Measurements from ENCODE around the gene TPCN2.

TPCN2 gene

DNA sequence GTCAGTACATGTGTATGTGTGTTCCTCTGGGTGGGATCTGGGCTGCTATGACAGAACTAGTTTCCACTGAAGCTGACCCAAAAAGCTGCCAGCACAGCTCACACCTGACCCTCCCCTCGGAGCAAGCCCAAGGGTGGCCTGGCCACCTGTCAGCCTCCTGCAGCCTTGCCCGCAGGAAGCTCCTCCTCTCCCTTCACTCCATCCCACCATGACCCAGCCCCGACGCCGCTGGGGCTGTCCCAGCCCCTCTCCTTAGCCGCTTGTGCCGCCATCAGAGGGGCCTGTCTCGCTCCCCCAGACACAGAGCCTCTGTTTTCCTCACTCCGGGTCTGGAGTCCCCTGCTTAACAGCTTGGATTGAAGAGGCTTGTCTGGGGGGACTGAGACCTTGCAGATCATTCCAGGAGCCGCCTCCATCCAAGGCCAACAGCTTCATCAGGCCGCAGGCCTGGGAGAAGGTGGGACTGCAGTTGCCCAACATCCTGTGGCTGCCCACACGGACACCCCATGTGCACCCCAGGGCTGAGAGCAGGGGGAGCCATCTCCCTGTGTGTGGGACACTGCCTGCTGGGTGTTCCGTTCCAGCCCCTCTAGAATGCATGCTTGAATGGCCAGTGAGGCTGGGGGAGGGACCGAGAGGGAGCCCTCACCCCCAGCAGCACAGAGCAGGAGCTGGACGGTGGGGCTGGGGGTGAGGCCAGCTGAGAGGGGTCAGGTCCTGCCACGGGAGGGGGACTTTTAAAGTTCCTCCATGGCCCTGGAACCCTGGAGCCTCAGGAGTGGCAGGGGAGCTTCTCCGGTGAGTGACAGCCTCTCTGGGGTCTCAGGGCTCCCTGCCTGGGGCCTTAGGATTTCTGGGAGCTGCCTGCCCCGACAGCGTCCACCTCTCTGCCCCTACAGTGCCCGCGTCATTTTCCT lies 36.4 kb upstream of the TPCN2 start:
- no peaks in the 10 kb centered on the region for H3K36me3 ChIP-seq (ENCODE audit: control insufficient read depth, low read depth, low read length)

DNA sequence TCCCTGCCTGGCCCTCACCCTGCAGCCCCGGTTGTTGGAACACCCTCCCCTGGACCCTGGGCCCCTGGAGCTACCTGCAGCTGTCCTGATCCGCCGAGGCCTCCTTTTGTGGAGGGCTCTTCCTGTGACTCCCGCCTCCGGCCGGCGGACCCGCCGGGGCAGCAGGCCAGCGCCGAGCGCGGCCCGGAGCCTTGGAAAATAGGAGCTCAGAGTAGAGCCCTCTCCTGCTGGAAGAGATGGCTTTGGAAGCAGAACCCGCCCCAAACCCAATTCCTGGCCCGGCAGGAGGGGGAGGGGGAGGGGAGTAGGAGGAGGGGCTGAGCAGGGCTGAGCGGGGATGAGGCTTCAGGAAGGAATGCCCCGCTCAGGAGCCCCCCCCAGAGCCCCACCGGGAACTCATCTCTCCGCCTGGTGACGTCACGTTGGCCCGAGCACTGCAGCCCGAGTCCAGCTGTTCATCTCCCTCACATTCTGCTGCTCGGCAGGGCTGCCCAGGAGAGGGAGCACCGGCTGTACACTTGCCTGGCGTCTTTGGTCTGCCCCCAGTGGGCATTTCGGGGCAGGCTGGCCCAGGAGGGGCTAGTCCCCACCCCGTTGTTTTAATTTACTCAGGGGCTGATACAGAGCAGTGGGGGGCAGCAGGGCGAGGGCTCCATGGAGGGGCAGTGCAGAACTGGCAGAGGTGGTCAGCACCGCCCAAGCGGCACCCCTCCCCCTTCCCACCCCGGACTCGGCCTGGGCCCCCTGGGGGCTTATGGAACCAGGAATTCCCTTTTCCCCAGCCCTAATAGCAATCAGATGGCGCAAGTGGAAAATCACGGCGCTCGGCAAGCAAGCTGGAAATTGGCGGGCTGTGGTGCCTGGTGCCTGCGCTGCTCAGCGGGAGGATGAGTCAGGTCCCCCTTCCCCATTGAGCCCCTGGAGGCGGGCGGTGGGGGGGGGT lies 35.5 kb upstream of the TPCN2 start, which contains the start of gene MRGPRF:
TSS of gene MRGPRF (minus strand) at position 238 of the 943 bp plus-strand sequence. CDS start 3,345 bp downstream, outside the sequence.
- H3K4me1 ChIP-seq (ENCODE audit: control insufficient read depth, low read depth, low read length): peaks cover 32% of the 10 kb centered on the region

More for the DNA sequence above, 36.4 kb upstream of the TPCN2 start:
- Histone ChIP-seq H3K27me3 (ENCODE audit: control insufficient read depth, insufficient read depth, low read length) (peaks cover 25% of the 10 kb centered on the region), H3K4me1 (ENCODE audit: control insufficient read depth, low read depth, low read length) (peaks cover 32% of the 10 kb centered on the region), H3K27ac (ENCODE audit: low read length) (no peak overlapping the region), H3K4me3 (ENCODE audit: low read length) (peak overlapping the region; percentile 47), H3K9me3 (ENCODE audit: control insufficient read depth, low read depth, low read length) (no peaks in the 10 kb centered on the region), H3K9ac (ENCODE audit: low read length) (peak overlapping the region; percentile 22)

DNA sequence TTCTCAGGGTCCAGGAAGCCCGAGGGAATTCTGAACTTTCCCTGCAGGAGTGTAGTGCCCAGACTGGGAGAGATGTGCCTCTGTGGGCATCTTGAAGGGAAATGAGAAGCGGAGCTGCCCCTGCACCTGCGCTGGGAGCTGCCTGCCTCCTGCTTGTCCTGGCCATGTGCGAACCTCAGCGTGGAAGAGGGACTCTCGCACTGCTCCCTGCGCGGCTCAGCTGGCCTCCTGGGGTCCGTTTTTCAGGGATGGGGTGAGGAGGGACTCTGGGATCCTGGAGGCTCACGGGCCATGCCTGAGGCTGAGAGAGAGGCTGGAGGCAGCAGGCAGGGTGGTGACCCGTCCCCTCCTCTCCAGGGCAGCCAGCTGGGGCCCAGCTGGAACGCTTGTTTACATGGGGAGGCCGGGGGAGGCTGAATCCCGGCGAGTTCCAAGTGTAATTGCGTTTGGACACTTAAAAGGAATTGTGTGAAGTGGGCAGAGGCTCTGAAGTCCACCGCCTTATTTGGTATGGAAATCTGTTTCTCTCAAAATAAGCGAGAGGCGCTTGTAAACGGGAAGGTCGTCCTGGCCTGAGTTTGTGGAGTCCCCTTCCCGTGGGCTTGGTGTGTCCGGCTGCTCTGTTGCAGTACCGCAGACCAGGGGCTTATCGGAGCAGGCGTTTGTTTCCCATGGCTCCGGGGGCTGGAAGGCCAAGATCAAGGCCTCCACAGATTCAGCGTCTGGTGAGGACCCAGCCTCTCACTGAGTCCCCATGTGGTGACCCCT lies 34.5 kb upstream of the TPCN2 start:
- Histone ChIP-seq H3K4me1 (ENCODE audit: control insufficient read depth, low read depth, low read length) (peaks cover 32% of the 10 kb centered on the region), H3K27ac (ENCODE audit: low read length) (no peak overlapping the region), H3K4me3 (ENCODE audit: low read length) (peak overlapping the region; percentile 47)

More for the DNA sequence above, 35.5 kb upstream of the TPCN2 start, which contains the start of gene MRGPRF:
- Histone ChIP-seq H3K36me3 (ENCODE audit: control insufficient read depth, low read depth, low read length) (no peaks in the 10 kb centered on the region), H3K9me3 (ENCODE audit: control insufficient read depth, low read depth, low read length) (no peaks in the 10 kb centered on the region), H3K27me3 (ENCODE audit: control insufficient read depth, insufficient read depth, low read length) (peaks cover 25% of the 10 kb centered on the region), H3K9ac (ENCODE audit: low read length) (peak within 1 kb of the TSS; percentile 22), H3K27ac (ENCODE audit: low read length) (no peak within 1 kb of the TSS), H3K4me3 (ENCODE audit: low read length) (peak within 1 kb of the TSS; percentile 47)

DNA sequence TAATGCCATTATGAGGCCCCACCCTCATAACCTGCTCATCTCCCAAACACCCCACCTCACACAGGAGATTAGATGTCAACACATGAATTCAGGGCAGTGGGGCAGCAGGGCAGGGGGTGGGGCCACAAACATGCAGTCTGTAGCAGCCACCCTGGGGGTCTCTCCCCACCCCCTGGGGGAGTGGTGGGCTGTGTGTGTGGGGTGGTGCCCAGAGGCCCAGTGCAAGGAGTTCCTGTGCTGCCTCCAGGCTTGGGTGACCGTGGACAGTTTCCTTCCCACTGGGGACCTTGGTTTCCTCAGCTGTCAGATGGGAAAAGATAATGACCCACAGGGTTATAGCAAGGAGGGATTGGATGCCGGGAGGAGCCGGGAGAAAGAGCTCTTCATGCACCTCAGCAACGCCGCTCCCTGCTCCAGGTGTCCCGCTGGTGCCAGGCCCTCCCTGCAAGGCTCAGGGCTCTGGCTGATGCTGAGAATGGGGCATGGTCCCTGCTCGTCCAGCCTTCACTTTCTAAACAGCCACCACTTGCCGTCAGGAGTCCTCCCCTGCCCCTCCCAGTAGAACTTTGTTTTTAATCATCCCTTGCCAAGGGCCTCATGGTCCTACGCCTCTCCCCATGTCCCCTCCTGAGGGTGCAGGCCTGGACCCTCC lies 33.7 kb upstream of the TPCN2 start:
- H3K36me3 ChIP-seq (ENCODE audit: control insufficient read depth, low read depth, low read length): no peaks in the 10 kb centered on the region
- peaks cover 25% of the 10 kb centered on the region for H3K27me3 ChIP-seq (ENCODE audit: control insufficient read depth, insufficient read depth, low read length)
- H3K9ac ChIP-seq (ENCODE audit: low read length): no peak overlapping the region
- H3K27ac ChIP-seq (ENCODE audit: low read length): no peak overlapping the region
- no peaks in the 10 kb centered on the region for H3K9me3 ChIP-seq (ENCODE audit: control insufficient read depth, low read depth, low read length)
- peaks cover 32% of the 10 kb centered on the region for H3K4me1 ChIP-seq (ENCODE audit: control insufficient read depth, low read depth, low read length)
- H3K4me3 ChIP-seq (ENCODE audit: low read length): no peak overlapping the region

More for the DNA sequence above, 34.5 kb upstream of the TPCN2 start:
- no peak overlapping the region for H3K9ac ChIP-seq (ENCODE audit: low read length)
- H3K27me3 ChIP-seq (ENCODE audit: control insufficient read depth, insufficient read depth, low read length): peaks cover 25% of the 10 kb centered on the region
- no peaks in the 10 kb centered on the region for H3K9me3 ChIP-seq (ENCODE audit: control insufficient read depth, low read depth, low read length)
- H3K36me3 ChIP-seq (ENCODE audit: control insufficient read depth, low read depth, low read length): no peaks in the 10 kb centered on the region

DNA sequence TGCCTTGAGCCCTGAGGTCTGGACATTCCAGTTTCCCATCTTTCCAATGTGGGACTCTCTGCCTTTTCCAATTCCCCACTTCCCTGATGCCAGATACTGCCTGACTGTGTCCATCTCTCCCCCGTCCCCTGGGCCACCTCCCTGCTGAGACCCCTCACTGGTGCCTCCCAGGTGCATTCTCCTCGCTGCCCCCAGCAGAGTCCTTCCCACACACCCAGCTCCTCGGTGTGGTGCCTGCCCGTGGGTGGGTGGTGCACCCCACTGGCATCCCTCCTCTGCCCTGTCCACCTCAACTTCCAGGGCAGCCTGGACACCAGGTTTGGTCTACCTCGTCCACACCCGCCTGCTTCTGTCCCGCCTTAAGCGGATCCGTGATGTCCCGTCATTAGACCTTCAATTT lies 30.8 kb upstream of the TPCN2 start:
- H3K9me3 ChIP-seq (ENCODE audit: control insufficient read depth, low read depth, low read length): no peaks in the 10 kb centered on the region
- H3K27me3 ChIP-seq (ENCODE audit: control insufficient read depth, insufficient read depth, low read length): peaks cover 9% of the 10 kb centered on the region
- no peak overlapping the region for H3K27ac ChIP-seq (ENCODE audit: low read length)
- peaks cover 15% of the 10 kb centered on the region for H3K4me1 ChIP-seq (ENCODE audit: control insufficient read depth, low read depth, low read length)
- no peak overlapping the region for H3K9ac ChIP-seq (ENCODE audit: low read length)
- no peaks in the 10 kb centered on the region for H3K36me3 ChIP-seq (ENCODE audit: control insufficient read depth, low read depth, low read length)
- H3K4me3 ChIP-seq (ENCODE audit: low read length): no peak overlapping the region

DNA sequence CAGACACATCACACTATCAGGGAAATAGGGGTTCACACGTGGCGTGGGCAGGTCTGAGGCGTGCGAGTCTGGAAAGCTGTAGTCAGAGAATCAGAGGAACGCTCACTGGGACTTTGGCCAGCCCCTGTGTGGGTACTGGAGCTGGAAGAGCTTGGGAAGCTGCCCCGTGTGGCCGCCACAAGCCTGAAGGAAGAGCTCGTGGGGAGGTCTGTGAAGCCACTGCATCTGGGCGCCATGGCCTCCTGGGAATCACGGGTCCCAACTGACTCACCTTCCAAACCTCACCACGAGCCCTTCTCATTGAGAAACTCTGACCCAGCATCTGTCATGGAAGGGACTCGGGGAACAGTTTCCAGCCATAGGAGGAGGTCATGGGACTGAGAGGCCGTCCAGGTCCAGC lies 29.8 kb upstream of the TPCN2 start:
- Histone ChIP-seq H3K9me3 (ENCODE audit: control insufficient read depth, low read depth, low read length) (no peaks in the 10 kb centered on the region), H3K27me3 (ENCODE audit: control insufficient read depth, insufficient read depth, low read length) (peaks cover 4% of the 10 kb centered on the region), H3K36me3 (ENCODE audit: control insufficient read depth, low read depth, low read length) (no peaks in the 10 kb centered on the region)

DNA sequence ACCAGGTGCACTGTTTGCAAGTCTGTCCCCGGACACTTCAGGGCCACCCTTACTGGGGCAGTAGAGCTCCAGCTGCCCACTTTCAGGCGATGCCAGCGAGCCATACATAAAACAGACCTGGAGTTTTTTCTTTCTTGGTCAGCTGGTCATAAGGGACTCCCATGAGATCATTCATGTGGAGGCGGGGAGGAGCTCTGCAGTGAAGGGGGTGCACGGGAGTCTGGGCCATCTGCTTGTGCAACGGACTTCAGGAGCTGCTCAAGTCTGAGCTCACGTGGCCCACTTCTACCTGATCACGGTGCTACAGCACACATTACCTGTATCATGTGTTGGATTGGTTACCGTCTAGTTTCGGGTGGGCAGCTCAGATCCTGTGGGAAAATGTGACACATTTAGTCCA lies 26.5 kb upstream of the TPCN2 start:
- Histone ChIP-seq H3K36me3 (ENCODE audit: control insufficient read depth, low read depth, low read length) (no peaks in the 10 kb centered on the region), H3K4me1 (ENCODE audit: control insufficient read depth, low read depth, low read length) (no peaks in the 10 kb centered on the region), H3K4me3 (ENCODE audit: low read length) (no peak overlapping the region), H3K9me3 (ENCODE audit: control insufficient read depth, low read depth, low read length) (no peaks in the 10 kb centered on the region), H3K27ac (ENCODE audit: low read length) (no peak overlapping the region), H3K9ac (ENCODE audit: low read length) (no peak overlapping the region), H3K27me3 (ENCODE audit: control insufficient read depth, insufficient read depth, low read length) (no peaks in the 10 kb centered on the region)

More for the DNA sequence above, 29.8 kb upstream of the TPCN2 start:
- Histone ChIP-seq H3K4me1 (ENCODE audit: control insufficient read depth, low read depth, low read length) (peaks cover 8% of the 10 kb centered on the region), H3K4me3 (ENCODE audit: low read length) (no peak overlapping the region), H3K9ac (ENCODE audit: low read length) (no peak overlapping the region), H3K27ac (ENCODE audit: low read length) (no peak overlapping the region)

DNA sequence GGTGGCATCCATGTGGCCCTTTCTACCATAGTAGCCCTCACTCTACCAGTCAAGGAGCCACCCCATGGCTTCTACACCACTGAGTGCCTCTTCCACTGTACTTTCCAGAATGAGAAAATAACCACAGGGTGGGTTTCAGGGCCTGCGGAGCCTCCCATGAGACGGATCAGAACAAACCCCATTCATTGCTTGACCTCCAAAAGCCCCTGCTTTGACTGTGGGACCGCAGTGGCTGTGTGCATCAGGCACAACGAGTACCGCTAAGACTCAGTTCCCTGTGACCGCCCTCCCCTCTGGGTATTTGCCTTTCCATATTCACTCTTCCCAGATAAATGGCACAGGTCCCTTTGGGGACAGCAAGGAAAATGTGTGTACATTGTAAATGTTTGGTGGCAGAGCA lies 24.2 kb upstream of the TPCN2 start:
- Histone ChIP-seq H3K4me3 (ENCODE audit: low read length) (no peak overlapping the region), H3K36me3 (ENCODE audit: control insufficient read depth, low read depth, low read length) (no peaks in the 10 kb centered on the region), H3K9ac (ENCODE audit: low read length) (no peak overlapping the region)

DNA sequence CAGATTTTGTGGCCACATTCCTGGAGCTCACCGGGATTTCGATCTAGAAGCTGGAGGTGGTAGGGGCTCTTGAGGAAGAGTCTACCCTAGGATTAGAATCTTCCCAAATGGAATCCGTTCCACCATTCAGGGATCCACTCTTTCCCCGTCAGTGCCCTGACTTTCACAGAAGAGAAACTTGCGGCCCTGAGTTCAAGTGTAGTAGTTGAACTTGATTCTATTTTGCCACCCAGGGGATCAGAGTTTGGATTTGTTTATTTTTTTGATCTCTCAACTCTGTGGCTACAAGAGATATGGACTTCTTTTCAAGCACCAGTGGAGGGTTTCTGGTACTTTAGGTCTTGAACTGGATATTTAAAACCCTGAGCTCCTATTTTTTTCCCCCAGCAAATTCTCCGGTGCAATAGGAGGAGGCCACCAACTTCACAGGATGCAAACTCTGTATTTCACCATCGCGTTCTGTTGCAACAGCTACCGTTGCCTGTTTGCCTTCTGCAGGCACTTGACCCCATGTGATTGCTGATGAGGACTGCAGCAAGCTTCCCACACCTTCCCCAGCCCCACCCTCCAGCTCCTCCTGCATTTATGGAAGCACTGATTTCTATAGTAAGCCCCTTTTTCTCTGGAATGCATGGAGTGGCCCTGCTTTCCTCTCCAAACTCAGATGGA lies 20.9 kb upstream of the TPCN2 start:
- H3K9ac ChIP-seq (ENCODE audit: low read length): no peak overlapping the region
- H3K36me3 ChIP-seq (ENCODE audit: control insufficient read depth, low read depth, low read length): no peaks in the 10 kb centered on the region
- peaks cover under 1% of the 10 kb centered on the region for H3K4me1 ChIP-seq (ENCODE audit: control insufficient read depth, low read depth, low read length)
- no peak overlapping the region for H3K27ac ChIP-seq (ENCODE audit: low read length)
- no peaks in the 10 kb centered on the region for H3K9me3 ChIP-seq (ENCODE audit: control insufficient read depth, low read depth, low read length)
- no peaks in the 10 kb centered on the region for H3K27me3 ChIP-seq (ENCODE audit: control insufficient read depth, insufficient read depth, low read length)
- H3K4me3 ChIP-seq (ENCODE audit: low read length): no peak overlapping the region

More for the DNA sequence above, 24.2 kb upstream of the TPCN2 start:
- H3K4me1 ChIP-seq (ENCODE audit: control insufficient read depth, low read depth, low read length): no peaks in the 10 kb centered on the region
- H3K27ac ChIP-seq (ENCODE audit: low read length): no peak overlapping the region
- H3K9me3 ChIP-seq (ENCODE audit: control insufficient read depth, low read depth, low read length): no peaks in the 10 kb centered on the region
- no peaks in the 10 kb centered on the region for H3K27me3 ChIP-seq (ENCODE audit: control insufficient read depth, insufficient read depth, low read length)

DNA sequence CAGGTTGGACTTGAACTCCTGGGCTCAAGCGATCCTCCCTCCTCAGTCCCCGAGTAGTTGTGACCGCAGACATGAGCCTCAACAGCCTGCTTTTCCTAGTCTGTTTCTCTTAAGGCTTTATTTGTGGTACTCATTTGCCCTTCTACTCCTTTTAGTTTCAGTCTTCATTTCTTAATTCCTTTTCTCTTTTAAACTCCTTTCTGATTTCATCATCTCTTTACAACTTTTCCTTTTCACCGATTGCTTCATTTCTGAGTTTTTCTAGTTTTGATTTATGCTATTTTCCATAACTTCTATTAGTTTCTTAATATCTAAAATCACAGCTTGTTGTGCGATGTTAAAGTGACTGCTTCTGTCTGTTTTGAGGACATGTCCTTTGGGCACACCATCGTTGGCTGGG lies 18.4 kb upstream of the TPCN2 start:
- Histone ChIP-seq H3K36me3 (ENCODE audit: control insufficient read depth, low read depth, low read length) (no peaks in the 10 kb centered on the region), H3K27ac (ENCODE audit: low read length) (no peak overlapping the region), H3K9me3 (ENCODE audit: control insufficient read depth, low read depth, low read length) (no peaks in the 10 kb centered on the region), H3K27me3 (ENCODE audit: control insufficient read depth, insufficient read depth, low read length) (no peaks in the 10 kb centered on the region), H3K9ac (ENCODE audit: low read length) (no peak overlapping the region), H3K4me1 (ENCODE audit: control insufficient read depth, low read depth, low read length) (peaks cover 4% of the 10 kb centered on the region), H3K4me3 (ENCODE audit: low read length) (no peak overlapping the region)
